ENCODE measurements around the gene SMAD5. TPM values are rescaled to one million over a fixed set of nuclear protein-coding genes. Genes with fewer than 3 reads are reported as not detected.

The SMAD5 gene
- total and polyA plus RNA-seq, 2 experiments from 2014 or later: 37.5 to 56.6 TPM

- TF ChIP-seq ZNF462 (CRISPR knock-in tag; IDR thresholded peaks at IDR 0.05) (no peak), CREB1 (CRISPR knock-in tag; IDR thresholded peaks at IDR 0.05; ENCODE audit: low read depth) (no peak)
These were observed 42.3 kb upstream of the SMAD5 start (continued) for GRCh38 chr5:136090319-136090718.

- Histone ChIP-seq H3F3A (replicated peaks; ENCODE audit: low read depth) (no peaks in the 10 kb centered on the region), H3K4me1 (ENCODE audit: insufficient read depth) (peaks cover 17% of the 10 kb centered on the region), H3K27ac (ENCODE audit: low read depth) (no peak overlapping the region), H3K27me3 (ENCODE audit: insufficient read depth) (no peaks in the 10 kb centered on the region), H4K20me1 (replicated peaks; ENCODE audit: insufficient read depth) (no peaks in the 10 kb centered on the region), H2AFZ (no peak overlapping the region), H3K79me2 (replicated peaks; ENCODE audit: insufficient read depth) (no peaks in the 10 kb centered on the region), H3K9me2 (ENCODE audit: insufficient read depth) (0 out of 2 replicates have a peak, but pooled peaks cover 4% of the 10 kb centered on the region), H3K4me2 (no peak overlapping the region), H3K4me3 (no peak overlapping the region), H3K36me3 (ENCODE audit: insufficient read depth) (no peaks in the 10 kb centered on the region)
- H3K4me3 Mint-ChIP-seq: no peak overlapping the region
- ATAC-seq (no peak), DNase-seq (ENCODE audit: low spot score) (no peak)
- no peak overlapping the region for H3K27ac Mint-ChIP-seq
- H3K4me1 Mint-ChIP-seq: peaks cover 13% of the 10 kb centered on the region
- H3K27me3 Mint-ChIP-seq (ENCODE audit: insufficient read depth, low read depth, poor library complexity): peaks cover 5% of the 10 kb centered on the region
- no peaks in the 10 kb centered on the region for H3K9me3 Mint-ChIP-seq
- no peaks in the 10 kb centered on the region for H3K36me3 Mint-ChIP-seq (ENCODE audit: low read depth)
- TF ChIP-seq STAT1 (IDR thresholded peaks at IDR 0.05; ENCODE audit: unreplicated experiment): no peak
- no peak for TF ChIP-seq CREB1 (CRISPR knock-in tag; IDR thresholded peaks at IDR 0.05; ENCODE audit: low read depth)
- no peak for TF ChIP-seq ZNF114 (CRISPR knock-in tag; IDR thresholded peaks at IDR 0.05)
- no peak for TF ChIP-seq ETS1 (IDR thresholded peaks at IDR 0.05)
- no peak for TF ChIP-seq ZNF462 (CRISPR knock-in tag; IDR thresholded peaks at IDR 0.05)
These were observed 38.3 kb upstream of the SMAD5 start for GRCh38 chr5:136094189-136094912.
